Vagina (tissue), 2 donors: Measurements from ENCODE around the gene PDIK1L. TPM values are rescaled to one million over a fixed set of nuclear protein-coding genes. Genes with fewer than 3 reads are reported as not detected.
"Not testable (repeated sequence)": the region's sequence is repeated elsewhere in the genome, so short reads cannot be mapped to it uniquely, and the experiment has no call there.

Source experiments
- DNase-seq, 2 donors: peaks; one replicate each; pipeline ENCODE4 v3.0.0-alpha.2; 2017; ENCODE audit errors: extremely low spot score in 2 of 2
- H3K27ac ChIP-seq: fragments of 200-600 bp; sonication (generic); one replicate; pipeline ENCODE4 v1.5.1; 2019
- H3K27me3 ChIP-seq: fragments of 200-600 bp; sonication (generic); one replicate; pipeline ENCODE4 v1.5.1; 2019
- H3K36me3 ChIP-seq, 2 donors: fragments of 200-600 bp; sonication (generic); one replicate each; pipeline ENCODE4 v1.5.1; 2017 to 2019
- H3K4me1 ChIP-seq: fragments of 200-600 bp; sonication (generic); one replicate; pipeline ENCODE4 v1.5.1; 2019
- H3K4me3 ChIP-seq, 2 donors: fragments of 200-600 bp; sonication (generic); 1 replicate in 1 of 2; 2 replicates in 1 of 2; pipeline ENCODE4 v1.5.1; 2016 to 2019
- H3K9me3 ChIP-seq: fragments of 200-600 bp; sonication (generic); one replicate; pipeline ENCODE4 v1.5.1; 2019
- POLR2A ChIP-seq, 2 donors: fragments of 450-650 bp; IDR thresholded peaks; one replicate each; pipeline ENCODE4 v1.6.1; 2017; ENCODE audit warnings: antibody characterized with exemption in 2 of 2, mild to moderate bottlenecking in 2 of 2, moderate library complexity in 2 of 2
- POLR2AphosphoS5 ChIP-seq, 2 donors: sonication (generic); formaldehyde crosslinking; IDR thresholded peaks; one replicate each; pipeline ENCODE4 v1.9.0; 2017; ENCODE audit warnings: antibody characterized with exemption in 2 of 2, mild to moderate bottlenecking in 2 of 2, low read depth in 1 of 2; ENCODE audit not compliant: insufficient read depth in 1 of 2
- intact Hi-C: fragments of 100-400 bp; cut with DNase I; formaldehyde crosslinking; loops from one replicate; pipeline ENCODE4 v1.15.1; 2023
- total RNA-seq: library from RNA; depleted of rRNA; stranded (reverse); fragments of >200 nt; gene quantifications from one replicate; pipeline ENCODE4 v1.2.3, GENCODE V29; 2016
- TF ChIP-seq, protein P1 (sequence below), 3 experiments: fragments of 450-650 bp in 2 of 3; fragments of 200-600 bp in 1 of 3; sonication (generic) in 1 of 3; IDR thresholded peaks; one replicate each; pipeline ENCODE4 v1.5.1; 2017 to 2019; ENCODE audit warnings: antibody characterized with exemption in 3 of 3, mild to moderate bottlenecking in 2 of 3, moderate library complexity in 2 of 3

Gene PDIK1L
- total RNA-seq, 1 donor from 2014 or later, result 5.6 TPM

DNA sequence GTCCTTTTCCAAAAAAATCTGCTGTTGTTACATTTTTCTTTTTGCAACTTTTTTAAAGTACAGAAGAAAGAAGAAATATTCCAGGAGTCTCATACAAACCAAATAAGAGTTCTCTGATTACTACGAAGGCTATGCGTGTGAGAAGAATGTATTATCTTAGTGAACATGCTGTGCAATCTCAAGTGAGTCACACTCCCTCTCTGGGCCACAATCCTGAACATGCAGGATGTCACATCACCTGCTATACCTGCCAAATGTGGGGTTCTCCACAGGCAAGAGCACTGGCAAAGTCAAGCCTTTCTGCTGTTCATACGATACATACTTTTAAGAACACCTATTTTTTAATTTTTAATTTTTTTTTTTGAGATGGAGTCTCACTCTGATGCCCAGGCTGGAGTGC lies 22.5 kb upstream of the PDIK1L start:
- H3K36me3 ChIP-seq, result no peaks in the 10 kb centered on the region
- no peak for DNase-seq
- intact Hi-C loops, result no loop called here
- no peak overlapping the region for H3K4me3 ChIP-seq
- no peaks in the 10 kb centered on the region for H3K9me3 ChIP-seq
- no peaks in the 10 kb centered on the region for H3K27me3 ChIP-seq
- no peak for TF ChIP-seq POLR2AphosphoS5 (IDR thresholded peaks at IDR 0.05; ENCODE audit: insufficient read depth in 1 of 2, low read depth in 1 of 2)
- TF ChIP-seq POLR2A (IDR thresholded peaks at IDR 0.05), result no peak
- TF ChIP-seq, protein P1, sequence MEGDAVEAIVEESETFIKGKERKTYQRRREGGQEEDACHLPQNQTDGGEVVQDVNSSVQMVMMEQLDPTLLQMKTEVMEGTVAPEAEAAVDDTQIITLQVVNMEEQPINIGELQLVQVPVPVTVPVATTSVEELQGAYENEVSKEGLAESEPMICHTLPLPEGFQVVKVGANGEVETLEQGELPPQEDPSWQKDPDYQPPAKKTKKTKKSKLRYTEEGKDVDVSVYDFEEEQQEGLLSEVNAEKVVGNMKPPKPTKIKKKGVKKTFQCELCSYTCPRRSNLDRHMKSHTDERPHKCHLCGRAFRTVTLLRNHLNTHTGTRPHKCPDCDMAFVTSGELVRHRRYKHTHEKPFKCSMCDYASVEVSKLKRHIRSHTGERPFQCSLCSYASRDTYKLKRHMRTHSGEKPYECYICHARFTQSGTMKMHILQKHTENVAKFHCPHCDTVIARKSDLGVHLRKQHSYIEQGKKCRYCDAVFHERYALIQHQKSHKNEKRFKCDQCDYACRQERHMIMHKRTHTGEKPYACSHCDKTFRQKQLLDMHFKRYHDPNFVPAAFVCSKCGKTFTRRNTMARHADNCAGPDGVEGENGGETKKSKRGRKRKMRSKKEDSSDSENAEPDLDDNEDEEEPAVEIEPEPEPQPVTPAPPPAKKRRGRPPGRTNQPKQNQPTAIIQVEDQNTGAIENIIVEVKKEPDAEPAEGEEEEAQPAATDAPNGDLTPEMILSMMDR (IDR thresholded peaks at IDR 0.05), result no peak
- no peak overlapping the region for H3K27ac ChIP-seq
- H3K4me1 ChIP-seq, result peaks cover 7% of the 10 kb centered on the region

DNA sequence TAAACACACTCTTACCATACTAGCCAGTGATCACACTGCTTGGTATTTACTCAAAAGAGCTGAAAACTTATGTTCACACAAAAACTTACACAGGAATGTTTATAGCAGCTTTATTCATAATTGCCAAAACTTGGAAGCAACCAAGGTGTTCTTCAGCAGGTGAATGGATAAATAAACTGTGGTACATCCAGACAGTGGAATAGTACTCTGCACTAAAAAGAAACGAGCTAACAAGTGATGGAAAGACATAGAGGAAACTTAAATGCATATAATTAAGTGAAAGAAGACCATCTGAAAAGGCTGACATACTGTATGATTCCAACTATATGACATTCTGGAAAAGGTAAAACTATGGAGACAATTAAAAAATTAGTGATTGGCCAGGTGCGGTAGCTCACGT lies 20.7 kb upstream of the PDIK1L start:
- peaks cover 15% of the 10 kb centered on the region for H3K4me1 ChIP-seq
- no peak overlapping the region for H3K27ac ChIP-seq
- no peak for DNase-seq
- no peak overlapping the region for H3K4me3 ChIP-seq
- intact Hi-C loops, result no loop called here
- no peak for TF ChIP-seq POLR2AphosphoS5 (IDR thresholded peaks at IDR 0.05; ENCODE audit: insufficient read depth in 1 of 2, low read depth in 1 of 2)
- TF ChIP-seq, protein P1 (IDR thresholded peaks at IDR 0.05), result no peak
- no peak for TF ChIP-seq POLR2A (IDR thresholded peaks at IDR 0.05)
- H3K9me3 ChIP-seq, result no peaks in the 10 kb centered on the region
- H3K36me3 ChIP-seq, result no peaks in the 10 kb centered on the region
- H3K27me3 ChIP-seq, result no peaks in the 10 kb centered on the region

DNA sequence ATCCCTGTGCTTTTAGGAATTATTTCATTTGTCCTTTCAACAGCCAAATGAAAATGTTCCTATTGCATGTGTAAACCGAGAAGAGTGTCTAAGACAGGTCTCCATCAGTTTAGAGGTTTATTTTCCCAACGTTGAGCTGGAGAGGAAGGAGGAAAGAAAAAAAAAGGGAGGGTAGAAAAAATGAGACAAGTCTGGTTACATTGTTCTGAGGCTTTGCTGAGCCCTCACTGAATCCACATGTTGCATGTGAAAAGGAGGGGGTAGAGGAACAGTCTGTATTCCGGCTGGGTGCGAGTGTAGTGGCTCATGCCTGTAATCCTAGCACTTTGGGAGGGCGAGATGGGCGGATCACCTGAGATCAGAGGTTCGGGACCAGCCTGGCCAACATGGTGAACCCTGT lies 19.2 kb upstream of the PDIK1L start:
- Histone ChIP-seq H3K4me1 (peaks cover 15% of the 10 kb centered on the region), H3K4me3 (no peak overlapping the region), H3K27ac (no peak overlapping the region), H3K9me3 (no peaks in the 10 kb centered on the region), H3K36me3 (no peaks in the 10 kb centered on the region), H3K27me3 (no peaks in the 10 kb centered on the region)
- intact Hi-C loops, result no loop called here
- TF ChIP-seq, protein P1 (IDR thresholded peaks at IDR 0.05), result no peak
- TF ChIP-seq POLR2A (IDR thresholded peaks at IDR 0.05) (no peak), POLR2AphosphoS5 (IDR thresholded peaks at IDR 0.05; ENCODE audit: insufficient read depth in 1 of 2, low read depth in 1 of 2) (no peak)
- no peak for DNase-seq

DNA sequence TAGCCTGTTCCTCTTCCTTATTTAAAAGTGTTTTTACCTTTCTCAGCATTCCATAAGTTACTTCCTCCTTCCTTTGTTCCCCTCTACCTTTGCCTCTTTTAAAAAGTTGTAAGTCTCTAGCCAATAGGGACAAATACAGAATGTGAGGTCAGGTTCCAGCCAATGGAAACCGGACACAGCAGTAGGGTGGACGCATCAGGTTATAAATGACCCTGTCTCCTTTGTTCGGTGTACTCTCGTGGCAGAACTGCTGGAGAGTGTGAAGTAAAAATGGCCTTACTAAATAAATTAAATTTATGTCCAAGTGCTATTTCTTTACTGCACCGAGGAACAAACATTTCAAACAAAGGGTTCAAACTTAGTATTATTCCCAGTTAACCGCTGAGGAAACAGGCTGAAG lies 18.1 kb upstream of the PDIK1L start:
- H3K36me3 ChIP-seq, H3K27ac ChIP-seq, H3K9me3 ChIP-seq, intact Hi-C loops, DNase-seq, H3K27me3 ChIP-seq, H3K4me3 ChIP-seq: not testable (repeated sequence)
- peaks cover 15% of the 10 kb centered on the region for H3K4me1 ChIP-seq

DNA sequence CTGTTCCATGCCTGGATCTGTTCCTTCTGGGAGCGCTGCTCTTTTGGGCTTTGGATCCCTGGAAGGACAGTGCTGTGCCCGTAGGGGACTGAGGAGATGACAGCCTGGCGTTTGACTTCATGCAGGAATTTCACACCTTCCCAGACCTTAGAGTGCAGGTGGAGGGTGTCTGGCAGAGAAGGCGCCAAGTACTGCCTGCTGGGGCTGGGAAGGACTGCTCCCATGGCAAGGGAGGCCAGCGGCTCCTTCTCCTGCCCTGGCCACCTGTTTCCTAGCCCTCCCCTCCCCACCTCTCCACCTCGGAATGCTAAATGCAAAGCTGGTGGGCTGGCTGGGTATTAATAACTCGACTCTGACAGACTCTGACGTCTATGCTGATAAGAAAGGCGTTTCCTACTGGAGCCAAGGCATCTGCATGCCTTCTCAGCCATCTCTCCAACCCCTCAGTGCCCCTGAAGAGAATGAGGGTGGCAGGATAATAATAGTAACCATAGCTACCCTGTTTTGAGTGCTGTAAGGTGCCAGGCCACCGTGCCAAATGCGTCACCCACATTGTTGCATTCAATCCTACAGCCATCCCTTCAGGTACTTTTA lies 17.5 kb upstream of the PDIK1L start:
- Histone ChIP-seq H3K36me3 (no peaks in the 10 kb centered on the region), H3K4me1 (peaks cover 15% of the 10 kb centered on the region), H3K4me3 (no peak overlapping the region), H3K27ac (no peak overlapping the region), H3K9me3 (no peaks in the 10 kb centered on the region), H3K27me3 (no peaks in the 10 kb centered on the region)
- TF ChIP-seq POLR2A (IDR thresholded peaks at IDR 0.05), result no peak
- TF ChIP-seq, protein P1 (IDR thresholded peaks at IDR 0.05), result no peak
- TF ChIP-seq POLR2AphosphoS5 (IDR thresholded peaks at IDR 0.05; ENCODE audit: insufficient read depth in 1 of 2, low read depth in 1 of 2), result no peak
- no peak for DNase-seq
- intact Hi-C loops, result no loop called here
